CMK (cell line): ENCODE measurements around the gene BIRC2.

ENCODE experiments used
- DNase-seq: peaks from one replicate; pipeline ENCODE4 v3.0.0-alpha.2; 2010; ENCODE audit warnings: low read depth

BIRC2 gene

GRCh38 chr11:102402548-102402947 lies 55.5 kb downstream of the BIRC2 start:
- peak; percentile 52 for DNase-seq

- no peak for DNase-seq
Observed at GRCh38 chr11:102405501-102405900, 58.5 kb downstream of the BIRC2 start.

- DNase-seq: no peak
Observed at GRCh38 chr11:102406099-102406498, 59.1 kb downstream of the BIRC2 start.

- no peak for DNase-seq
Observed at GRCh38 chr11:102407901-102408300, 60.9 kb downstream of the BIRC2 start.

- DNase-seq: no peak
Observed at GRCh38 chr11:102408339-102408738, 61.3 kb downstream of the BIRC2 start.

GRCh38 chr11:102410382-102410784 lies 63.4 kb downstream of the BIRC2 start:
- DNase-seq: no peak

- DNase-seq: no peak
Observed at GRCh38 chr11:102411142-102411541, 64.1 kb downstream of the BIRC2 start.

- no peak for DNase-seq
Observed at GRCh38 chr11:102413497-102413896, 66.5 kb downstream of the BIRC2 start.

- DNase-seq: no peak
Observed at GRCh38 chr11:102414559-102414958, 67.5 kb downstream of the BIRC2 start.

GRCh38 chr11:102415304-102415916 lies 68.4 kb downstream of the BIRC2 start:
- no peak for DNase-seq

- no peak for DNase-seq
Observed at GRCh38 chr11:102416976-102417375, 70.0 kb downstream of the BIRC2 start.

- DNase-seq: no peak
Observed at GRCh38 chr11:102419181-102419580, 72.2 kb downstream of the BIRC2 start.

- no peak for DNase-seq
Observed at GRCh38 chr11:102420547-102420946, 73.5 kb downstream of the BIRC2 start.

- no peak for DNase-seq
Observed at GRCh38 chr11:102421261-102421660, 74.2 kb downstream of the BIRC2 start.

GRCh38 chr11:102422817-102423712 lies 76.1 kb downstream of the BIRC2 start:
- no peak for DNase-seq

- DNase-seq: no peak
Observed at GRCh38 chr11:102423936-102424335, 76.9 kb downstream of the BIRC2 start.

- no peak for DNase-seq
Observed at GRCh38 chr11:102426000-102426399, 79.0 kb downstream of the BIRC2 start.

GRCh38 chr11:102426570-102426969 lies 79.6 kb downstream of the BIRC2 start:
- no peak for DNase-seq

GRCh38 chr11:102427068-102427467 lies 80.1 kb downstream of the BIRC2 start:
- no peak for DNase-seq
